B cell (primary cell): ENCODE results near the gene AGAP1. TPM values are rescaled to one million over a fixed set of nuclear protein-coding genes. Genes with fewer than 3 reads are reported as not detected.

ENCODE experiments used
- ATAC-seq: fragments of 200-7000 bp; cut with Tn5 transposase; one replicate; pipeline ENCODE4 v1.10.0; 2021; ENCODE audit warnings: low read depth, mild to moderate bottlenecking, moderate number of reproducible peaks, moderate library complexity
- CTCF ChIA-PET: fragments of 350-600 bp; sonication (Branson Sonifier 250); formaldehyde crosslinking; loops from one replicate; lab custom pipeline; 2021; ENCODE audit warnings: antibody characterized with exemption, inconsistent platforms; lab: Charles Lee
- POLR2A ChIA-PET: fragments of 350-600 bp; sonication (Branson Sonifier 250); formaldehyde crosslinking; loops from one replicate; lab custom pipeline; 2021; ENCODE audit warnings: antibody characterized with exemption; lab: Charles Lee
- DNase-seq: peaks from one replicate; pipeline ENCODE4 v3.0.0; 2013
- H2AFZ ChIP-seq: 2 replicates; pipeline ENCODE4 v1.6.1; 2012; ENCODE audit warnings: mild to moderate bottlenecking, low read depth, low read length; ENCODE audit not compliant: insufficient read depth, poor library complexity, severe bottlenecking
- H3K27ac ChIP-seq, 2 donors: 1 replicate in 1 of 2; 2 replicates in 1 of 2; pipeline ENCODE4 v1.5.1; 2012 to 2013; ENCODE audit warnings: low read length in 2 of 2, mild to moderate bottlenecking in 2 of 2, moderate library complexity in 1 of 2
- H3K27me3 ChIP-seq, 4 experiments: fragments of 200-600 bp in 1 of 4; sonication (generic) in 1 of 4; replicated peaks in 1 of 4; 1 replicate in 2 of 4; 2 replicates in 2 of 4; pipeline versions ENCODE4 v1.6.1 to v1.7.0; 2013 to 2016; ENCODE audit warnings: low read length in 3 of 4, mild to moderate bottlenecking in 2 of 4, mixed read lengths in 1 of 4, moderate library complexity in 1 of 4; ENCODE audit not compliant: insufficient read depth in 4 of 4, control insufficient read depth in 3 of 4; ENCODE audit errors: control extremely low read depth in 1 of 4
- H3K36me3 ChIP-seq, 2 experiments: replicated peaks in 1 of 2; 1 replicate in 1 of 2; 2 replicates in 1 of 2; pipeline versions ENCODE4 v1.6.1 to v1.7.1; 2013; ENCODE audit warnings: low read length in 1 of 2; ENCODE audit not compliant: insufficient read depth in 2 of 2, control insufficient read depth in 1 of 2; ENCODE audit errors: control extremely low read depth in 1 of 2, extremely low read depth in 1 of 2
- H3K4me1 ChIP-seq, 2 donors: fragments of 200-600 bp in 1 of 2; sonication (generic) in 1 of 2; 1 replicate in 1 of 2; 2 replicates in 1 of 2; pipeline versions ENCODE4 v1.5.1 to v1.6.1; 2013 to 2017; ENCODE audit warnings: low read length in 2 of 2; ENCODE audit not compliant: control insufficient read depth in 2 of 2, insufficient read depth in 2 of 2
- H3K4me2 ChIP-seq: replicated peaks from 2 replicates; pipeline ENCODE3; 2012; ENCODE audit warnings: mild to moderate bottlenecking, low read depth, low read length; ENCODE audit not compliant: poor library complexity, severe bottlenecking
- H3K4me3 ChIP-seq, 5 experiments: fragments of 200-600 bp in 1 of 5; sonication (generic) in 1 of 5; 1 replicate in 3 of 5; 2 replicates in 2 of 5; pipeline versions ENCODE4 v1.5.1 to v1.7.0; 2011 to 2016; ENCODE audit warnings: low read length in 4 of 5, mild to moderate bottlenecking in 4 of 5, low read depth in 2 of 5, control low read depth in 1 of 5, moderate library complexity in 1 of 5; ENCODE audit not compliant: insufficient read depth in 1 of 5; ENCODE audit errors: control extremely low read depth in 1 of 5, extremely low read depth in 1 of 5
- H3K79me2 ChIP-seq: fragments of 200-600 bp; sonication (generic); one replicate; pipeline ENCODE4 v1.6.0; 2016; ENCODE audit warnings: low read length; ENCODE audit not compliant: control insufficient read depth, insufficient read depth
- H3K9ac ChIP-seq: fragments of 200-600 bp; sonication (generic); 2 replicates; pipeline ENCODE4 v1.6.1; 2017; ENCODE audit warnings: mild to moderate bottlenecking, low read length, moderate library complexity
- H3K9me3 ChIP-seq, 3 donors: one replicate each; pipeline versions ENCODE4 v1.6.1 to v1.7.1; 2013; ENCODE audit warnings: low read length in 2 of 3; ENCODE audit not compliant: control insufficient read depth in 2 of 3, insufficient read depth in 1 of 3; ENCODE audit errors: control extremely low read depth in 1 of 3
- H4K20me1 ChIP-seq: 2 replicates; pipeline ENCODE4 v1.6.0; 2012; ENCODE audit warnings: mild to moderate bottlenecking, low read length; ENCODE audit not compliant: insufficient read depth, control insufficient read depth, poor library complexity, severe bottlenecking
- H3K27ac Mint-ChIP-seq: one replicate; pipeline ENCODE4 v1.8.0; 2021; ENCODE audit warnings: mixed read lengths
- H3K27me3 Mint-ChIP-seq: one replicate; pipeline ENCODE4 v1.8.0; 2021; ENCODE audit warnings: mixed read lengths
- H3K4me1 Mint-ChIP-seq: one replicate; pipeline ENCODE4 v1.8.0; 2021; ENCODE audit warnings: mixed read lengths
- H3K4me3 Mint-ChIP-seq: one replicate; pipeline ENCODE4 v1.8.0; 2021; ENCODE audit warnings: mixed read lengths
- H3K9me3 Mint-ChIP-seq: one replicate; pipeline ENCODE4 v1.8.0; 2022; ENCODE audit warnings: mixed read lengths; ENCODE audit not compliant: insufficient read depth
- EZH2 ChIP-seq: IDR thresholded peaks from 2 replicates; pipeline ENCODE4 v1.6.1; 2012; ENCODE audit warnings: borderline replicate concordance, low read depth, mild to moderate bottlenecking, moderate library complexity, low read length; ENCODE audit not compliant: insufficient read depth, poor library complexity, severe bottlenecking
- WGBS: methylation state at CpG from one replicate; pipeline ENCODE4 v1.1.5; 2013; ENCODE audit warnings: missing lambda C conversion rate; ENCODE audit not compliant: insufficient coverage; 5-methylcytosine and 5-hydroxymethylcytosine counted together
- intact Hi-C: fragments of 100-400 bp; cut with micrococcal nuclease; formaldehyde crosslinking; loops from one replicate; pipeline ENCODE4 v1.10.0; 2022
- polyA plus RNA-seq: library from polyadenylated mRNA; depleted of rRNA; stranded (reverse); fragments of >200 nt; gene quantifications from 2 replicates; pipeline ENCODE4 v1.2.3, GENCODE V29; 2012
- total RNA-seq, 2 donors: library from RNA; stranded (reverse); fragments of 120-200 nt in 1 of 2; gene quantifications; 1 replicate in 1 of 2; 2 replicates in 1 of 2; pipeline versions ENCODE4 v1.2.3 to v1.2.4, GENCODE V29; 2013 to 2022
- TF ChIP-seq, protein P1 (sequence below): fragments of 200-600 bp; IDR thresholded peaks from one replicate; pipeline ENCODE4 v1.8.0; 2022; ENCODE audit warnings: antibody characterized with exemption, mild to moderate bottlenecking

Gene AGAP1
- total and polyA plus RNA-seq, 2 donors (not counting 1 experiment from before 2014, with no cell fraction given): 0.01 TPM; not detected in 1

- no peak overlapping the region for H3K4me2 ChIP-seq
- ChIA-PET CTCF (no interaction called here), POLR2A (no interaction called here)
- 100% methylated on average over 1 of the region's 5 CpGs for WGBS
- no peak overlapping the region for H3K4me3 ChIP-seq
- H3K79me2 ChIP-seq: no peaks in the 10 kb centered on the region
- peaks cover 0 to 4% (median 0%) of the 10 kb centered on the region in 4 experiments for H3K27me3 ChIP-seq
- H3K27ac ChIP-seq: no peak overlapping the region
- Mint-ChIP-seq H3K4me1 (no peaks in the 10 kb centered on the region), H3K27me3 (peaks cover 11% of the 10 kb centered on the region), H3K9me3 (no peaks in the 10 kb centered on the region), H3K4me3 (no peak overlapping the region), H3K27ac (no peak overlapping the region)
- no peak for ATAC-seq
- DNase-seq: no peak
- H3K9ac ChIP-seq: no peak overlapping the region
- intact Hi-C loops: no loop called here
- no peaks in the 10 kb centered on the region for H3K36me3 ChIP-seq
- no peaks in the 10 kb centered on the region for H4K20me1 ChIP-seq
- no peak overlapping the region for H2AFZ ChIP-seq
- H3K4me1 ChIP-seq: no peaks in the 10 kb centered on the region
- TF ChIP-seq EZH2: no peak
- TF ChIP-seq, protein P1, sequence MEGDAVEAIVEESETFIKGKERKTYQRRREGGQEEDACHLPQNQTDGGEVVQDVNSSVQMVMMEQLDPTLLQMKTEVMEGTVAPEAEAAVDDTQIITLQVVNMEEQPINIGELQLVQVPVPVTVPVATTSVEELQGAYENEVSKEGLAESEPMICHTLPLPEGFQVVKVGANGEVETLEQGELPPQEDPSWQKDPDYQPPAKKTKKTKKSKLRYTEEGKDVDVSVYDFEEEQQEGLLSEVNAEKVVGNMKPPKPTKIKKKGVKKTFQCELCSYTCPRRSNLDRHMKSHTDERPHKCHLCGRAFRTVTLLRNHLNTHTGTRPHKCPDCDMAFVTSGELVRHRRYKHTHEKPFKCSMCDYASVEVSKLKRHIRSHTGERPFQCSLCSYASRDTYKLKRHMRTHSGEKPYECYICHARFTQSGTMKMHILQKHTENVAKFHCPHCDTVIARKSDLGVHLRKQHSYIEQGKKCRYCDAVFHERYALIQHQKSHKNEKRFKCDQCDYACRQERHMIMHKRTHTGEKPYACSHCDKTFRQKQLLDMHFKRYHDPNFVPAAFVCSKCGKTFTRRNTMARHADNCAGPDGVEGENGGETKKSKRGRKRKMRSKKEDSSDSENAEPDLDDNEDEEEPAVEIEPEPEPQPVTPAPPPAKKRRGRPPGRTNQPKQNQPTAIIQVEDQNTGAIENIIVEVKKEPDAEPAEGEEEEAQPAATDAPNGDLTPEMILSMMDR: no peak
- H3K9me3 ChIP-seq: peaks cover 0 to 6% (median 0%) of the 10 kb centered on the region in 3 donors
Measured at GRCh38 chr2:235523021-235523420, 29.2 kb downstream of the AGAP1 start.

DNA sequence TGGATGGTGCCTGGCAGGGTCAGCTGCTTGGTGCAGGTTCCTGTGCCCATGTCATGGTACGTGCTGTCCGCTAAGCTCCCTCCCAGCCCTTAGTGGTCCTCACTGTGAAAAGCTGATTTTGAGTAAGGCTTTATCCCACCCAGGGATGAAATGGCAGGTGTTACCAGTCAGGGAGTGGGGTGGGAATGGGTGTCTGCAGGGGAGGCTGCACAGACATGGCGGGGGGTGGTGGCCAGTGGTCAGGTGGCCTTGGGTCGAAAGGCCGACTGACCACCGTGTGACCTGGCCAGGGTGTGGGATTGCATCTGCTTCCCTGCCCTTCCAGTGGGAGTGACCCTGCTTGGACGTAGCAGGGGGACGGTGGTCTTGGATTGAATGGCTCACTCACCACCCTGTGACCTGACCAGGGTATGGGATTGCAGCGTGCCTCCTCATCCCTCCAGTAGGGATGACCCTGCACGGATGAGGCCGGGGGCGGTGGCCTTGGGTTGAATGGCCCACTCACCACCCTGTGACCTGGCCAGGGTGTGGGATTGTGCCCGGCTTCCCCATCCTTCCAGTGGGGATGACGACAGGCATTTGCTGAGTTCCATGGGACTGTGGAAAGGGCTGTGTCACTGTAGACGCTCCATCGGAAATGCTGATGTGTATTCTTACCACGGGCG lies 29.8 kb downstream of the AGAP1 start:
- ChIA-PET CTCF (no interaction called here), POLR2A (no interaction called here)
- no peak overlapping the region for H3K27ac ChIP-seq
- WGBS: 95% methylated on average over 15 of the region's 18 CpGs
- Mint-ChIP-seq H3K4me3 (no peak overlapping the region), H3K4me1 (no peaks in the 10 kb centered on the region), H3K27ac (no peak overlapping the region), H3K27me3 (peaks cover 11% of the 10 kb centered on the region), H3K9me3 (no peaks in the 10 kb centered on the region)
- H3K36me3 ChIP-seq: no peaks in the 10 kb centered on the region
- no peaks in the 10 kb centered on the region for H4K20me1 ChIP-seq
- H3K79me2 ChIP-seq: no peaks in the 10 kb centered on the region
- no peak for TF ChIP-seq EZH2
- TF ChIP-seq, protein P1: no peak
- H3K4me3 ChIP-seq: no peak overlapping the region
- no peak overlapping the region for H3K4me2 ChIP-seq
- peaks cover 0 to 6% (median 0%) of the 10 kb centered on the region in 3 donors for H3K9me3 ChIP-seq
- H3K27me3 ChIP-seq: peaks cover 0 to 4% (median 0%) of the 10 kb centered on the region in 4 experiments
- intact Hi-C loops: no loop called here
- H3K9ac ChIP-seq: no peak overlapping the region
- no peaks in the 10 kb centered on the region for H3K4me1 ChIP-seq
- DNase-seq (no peak), ATAC-seq (no peak)
- H2AFZ ChIP-seq: no peak overlapping the region
